ENCODE data around the gene ANKRD12.

The ANKRD12 gene

DNA sequence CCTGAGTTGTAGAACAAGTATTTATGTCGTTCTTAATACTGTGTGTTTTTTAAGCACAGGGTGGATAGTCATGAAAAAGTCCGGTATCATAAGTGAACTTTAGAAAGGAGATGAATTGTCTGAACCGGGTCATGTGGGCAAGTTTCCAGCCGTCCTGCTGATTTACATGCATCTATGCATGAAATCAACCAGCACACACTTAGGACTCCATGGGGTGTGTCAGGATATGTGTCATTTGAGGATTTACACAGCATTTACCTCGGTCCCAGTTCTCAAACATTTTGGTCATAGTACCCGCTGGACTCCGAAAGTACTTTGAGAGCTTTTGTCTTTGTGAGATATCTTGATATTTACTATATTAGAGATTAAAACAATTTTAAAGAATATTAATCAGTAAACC lies 150.5 kb downstream of the ANKRD12 start:
- Mint-ChIP-seq H3K4me3 (no peak overlapping the region), H3K27ac (no peak overlapping the region), H3K36me3 (ENCODE audit: low read depth) (peaks cover 16% of the 10 kb centered on the region), H3K27me3 (ENCODE audit: low read depth) (no peaks in the 10 kb centered on the region), H3K4me1 (no peaks in the 10 kb centered on the region), H3K9me3 (no peaks in the 10 kb centered on the region)
- TF ChIP-seq CTCF (IDR thresholded peaks at IDR 0.05; ENCODE audit: unreplicated experiment in 3 of 3) = no peak

DNA sequence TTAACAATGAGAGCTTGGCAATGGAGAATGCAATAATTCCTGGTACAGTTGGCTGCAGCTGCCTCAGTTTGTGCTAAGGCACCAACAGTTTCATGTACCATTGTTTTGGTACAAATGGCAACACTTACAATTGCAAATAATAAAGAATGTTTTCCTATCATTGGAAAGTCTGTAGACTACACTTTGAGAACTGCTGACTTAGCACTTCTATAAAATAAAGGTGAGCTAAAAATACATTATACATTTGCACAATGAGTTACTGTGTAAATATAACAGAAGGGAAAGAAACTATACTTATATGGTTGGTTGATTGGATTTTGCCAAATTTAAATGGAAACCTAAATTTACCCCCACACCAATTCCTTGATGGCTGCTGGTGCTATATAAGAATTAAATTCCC lies 153.1 kb downstream of the ANKRD12 start:
- no peak overlapping the region for H3K27ac Mint-ChIP-seq
- peaks cover 15% of the 10 kb centered on the region for H3K9me3 Mint-ChIP-seq
- TF ChIP-seq CTCF (IDR thresholded peaks at IDR 0.05; ENCODE audit: unreplicated experiment in 3 of 3) = no peak
- H3K36me3 Mint-ChIP-seq (ENCODE audit: low read depth) = peaks cover 19% of the 10 kb centered on the region
- H3K27me3 Mint-ChIP-seq (ENCODE audit: low read depth) = no peaks in the 10 kb centered on the region
- H3K4me3 Mint-ChIP-seq = no peak overlapping the region
- no peaks in the 10 kb centered on the region for H3K4me1 Mint-ChIP-seq

GRCh38 chr18:9290156-9290555 lies 153.6 kb downstream of the ANKRD12 start:
- Mint-ChIP-seq H3K4me3 (no peak overlapping the region), H3K36me3 (ENCODE audit: low read depth) (peaks cover 19% of the 10 kb centered on the region), H3K27me3 (ENCODE audit: low read depth) (no peaks in the 10 kb centered on the region), H3K27ac (no peak overlapping the region), H3K4me1 (no peaks in the 10 kb centered on the region), H3K9me3 (peaks cover 18% of the 10 kb centered on the region)
- TF ChIP-seq CTCF (IDR thresholded peaks at IDR 0.05; ENCODE audit: unreplicated experiment in 3 of 3) = no peak

DNA sequence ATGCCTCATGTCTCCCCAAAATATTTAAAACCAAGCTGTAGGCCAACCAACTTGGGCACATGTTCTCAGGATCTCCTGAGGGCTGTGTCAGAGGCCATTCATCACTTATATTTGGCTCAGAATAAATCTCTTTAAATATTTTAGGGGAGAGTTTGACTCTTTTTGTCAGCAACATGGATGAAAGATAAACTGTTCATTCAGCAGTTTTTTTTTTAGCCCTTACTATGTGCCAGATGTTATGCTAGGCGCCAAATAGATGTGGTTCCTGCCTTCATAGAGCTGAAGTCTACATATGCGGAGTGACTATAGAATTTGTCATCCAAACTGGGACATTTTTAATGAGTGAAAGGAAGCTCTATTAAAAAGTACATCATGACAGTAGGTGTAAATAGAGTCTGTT lies 155.5 kb downstream of the ANKRD12 start:
- no peak overlapping the region for H3K27ac Mint-ChIP-seq
- H3K4me1 Mint-ChIP-seq = no peaks in the 10 kb centered on the region
- peaks cover 24% of the 10 kb centered on the region for H3K9me3 Mint-ChIP-seq
- H3K4me3 Mint-ChIP-seq = no peak overlapping the region
- no peak for TF ChIP-seq CTCF (IDR thresholded peaks at IDR 0.05; ENCODE audit: unreplicated experiment in 3 of 3)
- H3K36me3 Mint-ChIP-seq (ENCODE audit: low read depth) = peaks cover 7% of the 10 kb centered on the region
- no peaks in the 10 kb centered on the region for H3K27me3 Mint-ChIP-seq (ENCODE audit: low read depth)

DNA sequence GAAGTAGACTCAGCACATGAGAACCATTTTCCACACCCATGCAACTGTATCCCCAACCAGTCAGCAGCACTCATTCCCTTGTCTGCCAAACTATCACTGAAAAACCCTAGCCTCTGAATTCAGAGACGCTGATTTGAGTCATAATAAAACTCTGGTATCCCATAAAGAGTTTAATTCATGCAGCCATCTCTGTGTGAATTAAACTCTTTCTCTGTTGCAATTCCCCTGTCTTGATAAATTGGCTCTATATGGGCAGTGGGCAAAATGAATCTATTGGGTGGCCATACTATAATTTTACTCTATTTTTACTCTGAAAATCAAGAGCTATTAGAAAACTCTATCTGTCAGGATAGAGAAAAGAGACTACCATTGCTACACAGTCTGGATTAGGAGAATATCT lies 157.4 kb downstream of the ANKRD12 start:
- H3K4me3 Mint-ChIP-seq = no peak overlapping the region
- H3K27me3 Mint-ChIP-seq (ENCODE audit: low read depth) = no peaks in the 10 kb centered on the region
- no peak overlapping the region for H3K27ac Mint-ChIP-seq
- H3K9me3 Mint-ChIP-seq = peaks cover 28% of the 10 kb centered on the region
- no peaks in the 10 kb centered on the region for H3K4me1 Mint-ChIP-seq
- peaks cover 7% of the 10 kb centered on the region for H3K36me3 Mint-ChIP-seq (ENCODE audit: low read depth)
- TF ChIP-seq CTCF (IDR thresholded peaks at IDR 0.05; ENCODE audit: unreplicated experiment in 3 of 3) = no peak

GRCh38 chr18:9296233-9297006 lies 159.8 kb downstream of the ANKRD12 start:
- H3K4me1 Mint-ChIP-seq = no peaks in the 10 kb centered on the region
- H3K9me3 Mint-ChIP-seq = peaks cover 28% of the 10 kb centered on the region
- H3K27ac Mint-ChIP-seq = no peak overlapping the region
- TF ChIP-seq CTCF (IDR thresholded peaks at IDR 0.05; ENCODE audit: unreplicated experiment in 3 of 3) = no peak
- no peaks in the 10 kb centered on the region for H3K27me3 Mint-ChIP-seq (ENCODE audit: low read depth)
- no peak overlapping the region for H3K4me3 Mint-ChIP-seq
- peaks cover 7% of the 10 kb centered on the region for H3K36me3 Mint-ChIP-seq (ENCODE audit: low read depth)
